ENCODE data around the gene VPS39.

- TF ChIP-seq CTCF (conservative IDR thresholded peaks at IDR 0.05; ENCODE audit: low read depth, low read length), result no peak
- no peak for TF ChIP-seq EZH2phosphoT487 (IDR thresholded peaks at IDR 0.05; ENCODE audit: borderline replicate concordance, low read length)
These were observed 77.1 kb downstream of the VPS39 start for GRCh38 chr15:42131006-42131405.

All from PC-3 (cell line).